ENCODE results near the gene CXCL5.
"Not testable (repeated sequence)": the region's sequence is repeated elsewhere in the genome, so short reads cannot be mapped to it uniquely, and the experiment has no call there.

The CXCL5 gene

DNA sequence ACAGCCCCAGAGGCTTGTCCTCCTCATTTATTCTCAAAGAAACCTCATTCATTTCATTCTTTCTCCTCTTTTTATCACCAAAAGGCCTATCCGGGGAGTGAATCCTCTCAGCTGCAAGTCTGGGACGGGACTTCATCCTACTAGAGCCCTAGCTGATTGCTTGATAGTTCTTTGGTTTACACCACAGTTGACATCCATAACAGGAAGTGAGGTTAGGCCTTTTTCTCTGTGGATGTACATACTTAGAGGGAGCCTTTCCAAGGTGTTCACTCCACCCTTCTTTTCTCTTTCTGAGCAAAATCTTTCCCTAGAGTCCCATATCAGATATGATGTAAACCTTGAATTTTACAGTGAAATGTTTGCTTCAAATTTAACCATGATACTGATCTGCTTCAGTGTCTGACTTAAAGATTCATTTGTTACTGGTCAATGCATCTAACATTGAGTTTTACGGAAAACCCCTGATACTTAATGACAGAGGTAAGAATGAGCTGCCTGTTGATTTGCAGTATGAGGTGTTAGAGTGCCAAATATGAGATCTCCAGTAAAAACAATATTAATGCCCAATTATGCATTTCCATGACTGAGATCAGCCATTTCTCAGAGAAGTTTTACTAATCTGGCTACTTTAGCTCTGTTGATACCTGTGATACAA is 16.8 kb upstream of the CXCL5 start:
- DNase-seq (ENCODE audit: low read depth in 2 of 3, low spot score in 1 of 3) = no peak

GRCh38 chr4:74014332-74014731 is 15.9 kb upstream of the CXCL5 start:
- DNase-seq (ENCODE audit: low read depth in 2 of 3, low spot score in 1 of 3) = no peak

DNA sequence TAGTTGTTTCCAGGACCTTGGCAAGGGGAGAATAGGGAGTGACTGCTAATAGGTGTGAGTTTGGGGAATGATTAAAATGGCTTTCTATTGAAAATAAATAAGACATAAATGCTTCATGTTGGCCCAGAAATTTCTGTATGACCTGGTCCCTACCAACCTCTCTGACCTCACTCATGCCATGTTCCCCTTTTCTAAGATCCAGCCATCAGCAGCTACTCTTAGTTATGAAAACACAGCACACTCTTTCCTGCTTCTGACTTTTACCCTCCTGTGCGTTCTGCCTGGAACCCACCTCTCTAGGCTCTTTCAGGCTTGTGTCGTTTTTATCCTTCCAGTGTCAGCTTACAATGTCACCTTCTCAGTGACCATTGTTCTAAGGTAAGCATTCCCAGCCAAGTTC is 14.8 kb upstream of the CXCL5 start:
- DNase-seq (ENCODE audit: low read depth in 2 of 3, low spot score in 1 of 3) = no peak

DNA sequence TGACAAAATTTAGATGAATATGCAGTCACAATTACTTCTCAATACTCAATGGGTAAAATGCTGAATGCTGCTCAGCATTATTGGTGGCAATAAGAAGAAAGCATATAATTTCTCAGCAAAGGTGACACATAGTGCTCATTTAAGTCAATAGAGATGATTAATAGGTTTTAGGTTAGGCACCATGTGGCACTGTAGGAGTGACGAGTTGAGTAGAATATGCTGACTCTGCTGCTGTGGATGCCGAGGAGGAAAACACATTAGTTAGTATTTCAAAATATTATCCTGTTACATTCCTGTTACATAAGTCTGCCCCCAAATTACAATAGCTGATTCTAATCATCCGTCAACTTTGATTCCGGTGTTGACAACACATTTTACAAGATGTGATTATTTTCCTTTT is 13.7 kb upstream of the CXCL5 start:
- DNase-seq (ENCODE audit: low read depth in 2 of 3, low spot score in 1 of 3) = no peak

- DNase-seq (ENCODE audit: low read depth in 2 of 3, low spot score in 1 of 3) = no peak
Measured at GRCh38 chr4:74009307-74009706, 10.8 kb upstream of the CXCL5 start.

DNA sequence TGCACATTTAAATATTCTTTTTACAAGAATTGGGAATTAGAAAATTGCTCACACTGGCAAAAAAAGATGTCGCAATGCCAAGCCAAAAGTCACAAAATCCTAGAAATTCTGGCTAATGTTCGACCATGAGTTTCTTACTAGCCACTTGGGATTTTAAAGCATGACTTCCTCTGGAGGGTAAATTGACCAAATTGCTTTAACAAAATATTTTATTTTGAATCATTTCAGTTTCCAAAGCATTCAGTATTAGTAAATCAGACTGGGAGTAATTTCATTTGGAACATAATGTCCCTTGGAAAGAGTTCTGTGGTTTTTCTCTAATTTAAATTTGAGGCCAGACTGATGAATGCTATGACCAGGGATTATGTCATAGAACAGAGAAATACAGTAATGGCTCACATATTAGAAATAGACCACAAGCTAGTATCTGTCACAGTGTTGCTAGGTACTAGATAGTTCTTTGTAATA is 7.6 kb upstream of the CXCL5 start:
- no peak for DNase-seq (ENCODE audit: low read depth in 2 of 3, low spot score in 1 of 3)

DNA sequence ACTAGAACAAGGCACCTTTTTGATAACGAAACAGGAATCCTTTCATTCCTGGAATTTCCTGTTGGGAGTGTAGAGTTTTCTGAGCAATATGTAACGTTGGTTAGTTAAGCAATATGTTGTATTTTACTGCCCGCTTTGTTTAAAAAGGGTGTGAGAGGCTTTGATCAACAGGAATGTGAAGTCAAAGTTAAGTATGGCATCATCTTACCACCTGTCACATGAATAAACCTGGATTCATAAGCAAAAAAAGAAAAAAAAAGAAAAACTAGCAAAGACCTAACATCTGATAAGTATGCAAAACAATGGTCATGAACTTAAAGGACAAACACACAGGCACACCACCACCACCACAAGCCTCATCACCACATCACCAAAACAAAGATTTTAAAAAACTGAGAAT is 7.1 kb upstream of the CXCL5 start:
- DNase-seq (ENCODE audit: low read depth in 2 of 3, low spot score in 1 of 3) = no peak

- no peak for DNase-seq (ENCODE audit: low read depth in 2 of 3, low spot score in 1 of 3)
Measured at GRCh38 chr4:74004668-74005067, 6.2 kb upstream of the CXCL5 start.

DNA sequence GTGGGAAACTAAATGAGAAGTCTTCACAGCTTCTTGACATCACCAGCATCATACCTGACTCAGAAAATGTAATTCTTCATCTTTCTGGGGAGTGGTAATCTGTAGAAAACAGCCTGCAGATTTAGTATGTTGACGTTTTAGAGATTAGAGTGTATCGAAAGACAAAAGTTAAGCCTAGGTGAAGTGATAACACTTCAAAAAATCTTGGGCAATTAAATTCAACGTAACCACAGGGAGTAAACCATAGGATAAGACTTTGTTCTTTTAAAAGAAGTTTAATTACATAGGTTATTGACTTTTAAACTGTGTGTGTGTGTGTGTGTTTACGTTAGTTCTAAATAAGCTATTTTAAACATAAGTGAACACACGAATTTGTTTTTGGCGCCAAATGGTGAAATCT is 1.8 kb upstream of the CXCL5 start:
- no peak for DNase-seq (ENCODE audit: low read depth in 2 of 3, low spot score in 1 of 3)

DNA sequence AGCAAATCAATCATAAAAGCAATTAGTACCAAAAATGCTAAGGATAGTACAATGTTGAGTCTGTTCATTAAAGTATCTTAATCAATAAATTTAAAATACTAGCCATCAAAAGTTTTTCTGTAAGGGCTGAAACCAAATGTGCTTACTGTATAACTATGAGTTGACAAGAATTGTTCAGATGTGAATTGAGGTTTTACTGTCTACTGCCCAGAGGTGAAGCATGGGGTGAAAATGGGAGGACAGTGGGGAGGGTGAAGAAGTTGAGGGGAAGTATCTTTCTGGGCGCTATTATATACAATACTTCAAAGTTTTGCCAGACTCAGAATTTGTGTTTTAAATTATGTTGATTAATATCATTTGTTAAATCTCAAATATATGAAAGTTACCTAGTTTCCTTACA is 6.4 kb downstream of the CXCL5 start:
- no peak for DNase-seq (ENCODE audit: low read depth in 2 of 3, low spot score in 1 of 3)

- DNase-seq (ENCODE audit: low read depth in 2 of 3, low spot score in 1 of 3) = no peak
Measured at GRCh38 chr4:73991742-73992000, 6.8 kb downstream of the CXCL5 start.

GRCh38 chr4:73990988-73991741 is 7.3 kb downstream of the CXCL5 start:
- DNase-seq (ENCODE audit: low read depth in 2 of 3, low spot score in 1 of 3) = no peak

GRCh38 chr4:73989928-73990327 is 8.5 kb downstream of the CXCL5 start:
- DNase-seq (ENCODE audit: low read depth in 2 of 3, low spot score in 1 of 3) = no peak

- DNase-seq (ENCODE audit: low read depth in 2 of 3, low spot score in 1 of 3) = no peak
Measured at GRCh38 chr4:73989031-73989430, 9.4 kb downstream of the CXCL5 start.

- no peak for DNase-seq (ENCODE audit: low read depth in 2 of 3, low spot score in 1 of 3)
Measured at GRCh38 chr4:73988061-73988460, 10.4 kb downstream of the CXCL5 start, which contains the start of gene PPBP. PPBP (minus strand) TSS chr4:73988190; CDS start chr4:73988103, 87 bp downstream.

DNA sequence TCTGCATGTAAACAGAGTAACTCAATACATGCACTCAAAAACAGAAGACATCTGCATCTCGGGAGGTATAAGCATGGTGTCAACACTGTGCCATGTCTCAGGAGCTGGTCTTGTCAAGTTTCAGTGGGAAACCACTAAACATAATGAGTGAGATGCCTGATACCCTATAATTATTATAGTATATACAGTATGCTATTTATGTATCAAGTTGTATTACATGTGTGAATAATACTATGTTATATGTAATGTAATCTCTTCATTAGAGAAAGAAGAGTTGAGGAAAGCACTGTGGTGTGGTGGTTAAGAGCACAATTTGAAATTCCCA is 13.0 kb downstream of the CXCL5 start:
- DNase-seq (ENCODE audit: low read depth in 2 of 3, low spot score in 1 of 3) = no peak

- DNase-seq (ENCODE audit: low read depth in 2 of 3, low spot score in 1 of 3) = no peak
Measured at GRCh38 chr4:73984736-73985527, 13.5 kb downstream of the CXCL5 start.

GRCh38 chr4:73981175-73981574 is 17.3 kb downstream of the CXCL5 start:
- DNase-seq (ENCODE audit: low read depth in 2 of 3, low spot score in 1 of 3) = not testable (repeated sequence)

DNA sequence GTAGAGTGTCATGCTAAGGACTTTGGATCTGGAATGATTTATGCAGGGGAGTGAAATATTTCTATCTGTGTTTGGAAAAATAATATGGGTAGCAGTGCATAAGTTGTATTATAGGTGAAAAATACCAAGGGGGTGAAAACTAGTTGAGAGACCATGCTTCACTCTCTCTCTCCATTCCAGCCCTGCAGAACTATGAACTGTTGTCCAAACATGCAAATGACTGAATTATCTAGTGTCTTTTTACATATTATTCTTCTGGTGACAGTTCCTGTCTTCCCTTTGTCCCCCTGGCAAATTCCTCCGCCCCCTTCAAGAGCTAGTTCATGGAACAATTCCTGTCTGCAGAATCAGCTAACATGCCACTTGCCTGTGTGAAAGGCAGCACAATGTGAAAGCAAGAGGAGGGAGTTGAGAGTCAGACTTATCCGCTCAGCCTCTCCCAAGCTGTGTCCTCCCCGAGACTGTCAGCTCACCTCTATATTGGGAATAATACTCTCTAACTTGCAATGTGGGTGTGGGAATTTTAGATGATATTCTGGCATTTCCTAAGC is 19.0 kb downstream of the CXCL5 start:
- DNase-seq (ENCODE audit: low read depth in 2 of 3, low spot score in 1 of 3) = no peak

DNA sequence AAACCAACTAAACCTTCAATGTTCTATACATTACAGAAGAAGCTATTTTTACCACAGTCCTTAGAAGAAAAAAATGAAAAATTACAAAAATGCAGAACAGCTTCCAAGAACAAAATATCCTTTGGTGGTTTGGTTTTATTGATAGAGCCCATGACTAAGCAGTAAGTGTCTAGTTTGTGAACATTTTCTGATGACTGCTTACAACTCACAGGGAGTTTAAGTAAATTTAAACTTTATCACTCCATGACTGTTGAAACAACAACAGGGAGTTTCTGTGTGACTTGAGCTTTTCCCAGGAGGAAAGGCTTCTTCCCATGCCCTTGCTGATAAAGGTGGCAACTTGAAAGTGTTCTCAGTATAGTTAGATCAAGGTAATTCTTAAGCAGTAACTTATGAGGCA is 19.6 kb downstream of the CXCL5 start:
- no peak for DNase-seq (ENCODE audit: low read depth in 2 of 3, low spot score in 1 of 3)

DNA sequence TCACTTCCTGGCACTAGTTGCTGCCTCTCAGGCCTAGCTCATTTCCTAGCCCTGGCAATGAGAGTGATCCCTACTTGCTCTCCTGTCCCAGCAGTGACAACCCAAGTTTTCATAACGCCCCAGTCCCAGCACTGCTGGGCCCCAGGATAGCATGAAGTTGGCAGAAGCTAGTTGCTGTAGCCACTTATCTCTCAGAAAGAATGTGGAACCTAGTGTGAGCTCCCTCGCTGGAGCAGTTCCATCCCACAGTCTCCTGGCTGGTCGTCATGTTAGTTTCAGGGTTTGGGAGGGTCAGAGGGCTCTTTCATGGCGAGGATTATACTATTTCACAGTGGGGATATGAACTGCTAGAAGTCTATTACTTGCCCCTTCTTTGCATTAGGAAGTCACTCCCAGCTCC is 21.8 kb downstream of the CXCL5 start:
- DNase-seq (ENCODE audit: low read depth in 2 of 3, low spot score in 1 of 3) = no peak

DNA sequence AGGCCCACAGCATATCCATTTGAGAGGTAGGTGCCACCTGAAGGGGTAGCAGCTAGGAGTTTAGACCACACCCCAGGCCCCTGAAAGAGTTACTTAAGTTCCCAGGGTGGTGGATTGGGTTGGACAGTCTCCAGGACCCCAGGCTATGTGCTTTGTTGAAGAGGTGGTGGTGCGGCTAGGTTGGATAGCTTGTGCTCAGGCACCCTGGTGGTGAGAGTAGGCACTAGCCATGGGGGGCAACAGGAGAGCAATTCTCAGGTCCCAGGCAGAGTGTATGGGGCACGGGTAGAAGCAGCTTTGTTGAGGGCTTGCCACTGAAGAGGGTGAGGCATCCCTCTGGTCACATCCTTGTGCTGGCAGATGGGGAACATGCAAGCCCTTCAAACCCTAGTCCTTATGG is 22.3 kb downstream of the CXCL5 start:
- DNase-seq (ENCODE audit: low read depth in 2 of 3, low spot score in 1 of 3) = no peak
